Measurements from ENCODE around the gene BTN2A1.
"Not testable (repeated sequence)": the region's sequence is repeated elsewhere in the genome, so short reads cannot be mapped to it uniquely, and the experiment has no call there.

The BTN2A1 gene

DNA sequence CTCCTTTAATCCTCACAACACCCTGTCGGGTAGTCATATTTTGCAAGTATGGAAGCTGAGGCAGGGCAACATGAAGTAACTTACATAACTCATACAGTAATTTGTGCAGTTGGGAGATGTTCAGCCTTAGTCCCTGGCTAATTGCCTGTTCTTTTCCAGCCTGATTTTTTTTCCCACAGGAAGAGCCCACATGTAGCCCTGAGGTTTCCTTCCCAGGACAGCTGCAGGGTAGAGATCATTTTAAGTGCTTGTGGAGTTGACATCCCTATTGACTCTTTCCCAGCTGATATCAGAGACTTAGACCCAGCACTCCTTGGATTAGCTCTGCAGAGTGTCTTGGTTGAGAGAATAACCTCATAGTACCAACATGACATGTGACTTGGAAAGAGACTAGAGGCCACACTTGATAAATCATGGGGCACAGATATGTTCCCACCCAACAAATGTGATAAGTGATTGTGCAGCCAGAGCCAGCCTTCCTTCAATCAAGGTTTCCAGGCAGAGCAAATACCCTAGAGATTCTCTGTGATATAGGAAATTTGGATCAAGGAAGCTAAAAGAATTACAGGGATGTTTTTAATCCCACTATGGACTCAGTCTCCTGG, 5.0 kb upstream of the BTN2A1 start:
- TF ChIP-seq POLR2A (IDR thresholded peaks at IDR 0.05; ENCODE audit: extremely low read depth, insufficient read length): no peak
- TF ChIP-seq, protein P1, sequence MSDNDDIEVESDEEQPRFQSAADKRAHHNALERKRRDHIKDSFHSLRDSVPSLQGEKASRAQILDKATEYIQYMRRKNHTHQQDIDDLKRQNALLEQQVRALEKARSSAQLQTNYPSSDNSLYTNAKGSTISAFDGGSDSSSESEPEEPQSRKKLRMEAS (IDR thresholded peaks at IDR 0.05; ENCODE audit: low read depth, low read length): no peak
- no peak for TF ChIP-seq MYC (IDR thresholded peaks at IDR 0.05; ENCODE audit: low read depth, low read length)
- TF ChIP-seq, protein P2, sequence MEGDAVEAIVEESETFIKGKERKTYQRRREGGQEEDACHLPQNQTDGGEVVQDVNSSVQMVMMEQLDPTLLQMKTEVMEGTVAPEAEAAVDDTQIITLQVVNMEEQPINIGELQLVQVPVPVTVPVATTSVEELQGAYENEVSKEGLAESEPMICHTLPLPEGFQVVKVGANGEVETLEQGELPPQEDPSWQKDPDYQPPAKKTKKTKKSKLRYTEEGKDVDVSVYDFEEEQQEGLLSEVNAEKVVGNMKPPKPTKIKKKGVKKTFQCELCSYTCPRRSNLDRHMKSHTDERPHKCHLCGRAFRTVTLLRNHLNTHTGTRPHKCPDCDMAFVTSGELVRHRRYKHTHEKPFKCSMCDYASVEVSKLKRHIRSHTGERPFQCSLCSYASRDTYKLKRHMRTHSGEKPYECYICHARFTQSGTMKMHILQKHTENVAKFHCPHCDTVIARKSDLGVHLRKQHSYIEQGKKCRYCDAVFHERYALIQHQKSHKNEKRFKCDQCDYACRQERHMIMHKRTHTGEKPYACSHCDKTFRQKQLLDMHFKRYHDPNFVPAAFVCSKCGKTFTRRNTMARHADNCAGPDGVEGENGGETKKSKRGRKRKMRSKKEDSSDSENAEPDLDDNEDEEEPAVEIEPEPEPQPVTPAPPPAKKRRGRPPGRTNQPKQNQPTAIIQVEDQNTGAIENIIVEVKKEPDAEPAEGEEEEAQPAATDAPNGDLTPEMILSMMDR (IDR thresholded peaks at IDR 0.05; ENCODE audit: low read depth, low read length): no peak
- no peak for DNase-seq (ENCODE audit: low read depth)
- H3K4me3 ChIP-seq (ENCODE audit: low read depth, low read length): no peak overlapping the region

DNA sequence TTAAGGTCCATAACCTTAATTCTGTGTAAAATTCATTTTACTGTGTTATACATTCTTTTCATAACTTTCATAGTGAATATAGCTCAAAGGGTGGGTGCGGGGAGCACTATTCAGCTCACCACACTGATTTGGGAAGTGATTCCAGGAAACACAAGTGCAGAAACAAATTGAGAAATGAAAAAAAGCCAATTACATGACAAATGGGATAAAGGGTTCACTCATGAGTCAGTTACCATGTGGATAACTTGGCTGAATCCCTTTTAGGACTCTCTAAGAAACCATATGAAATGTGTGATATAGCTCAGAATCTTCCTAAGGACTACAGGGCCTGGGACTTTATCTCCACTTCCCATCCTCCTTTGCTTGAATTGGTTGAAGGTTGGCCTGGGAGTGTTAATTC, 3.1 kb upstream of the BTN2A1 start:
- DNase-seq (ENCODE audit: low read depth): no peak
- TF ChIP-seq, protein P1 (IDR thresholded peaks at IDR 0.05; ENCODE audit: low read depth, low read length): no peak
- TF ChIP-seq, protein P2 (IDR thresholded peaks at IDR 0.05; ENCODE audit: low read depth, low read length): no peak
- TF ChIP-seq MYC (IDR thresholded peaks at IDR 0.05; ENCODE audit: low read depth, low read length) (no peak), POLR2A (IDR thresholded peaks at IDR 0.05; ENCODE audit: extremely low read depth, insufficient read length) (no peak)
- H3K4me3 ChIP-seq (ENCODE audit: low read depth, low read length): no peak overlapping the region

DNA sequence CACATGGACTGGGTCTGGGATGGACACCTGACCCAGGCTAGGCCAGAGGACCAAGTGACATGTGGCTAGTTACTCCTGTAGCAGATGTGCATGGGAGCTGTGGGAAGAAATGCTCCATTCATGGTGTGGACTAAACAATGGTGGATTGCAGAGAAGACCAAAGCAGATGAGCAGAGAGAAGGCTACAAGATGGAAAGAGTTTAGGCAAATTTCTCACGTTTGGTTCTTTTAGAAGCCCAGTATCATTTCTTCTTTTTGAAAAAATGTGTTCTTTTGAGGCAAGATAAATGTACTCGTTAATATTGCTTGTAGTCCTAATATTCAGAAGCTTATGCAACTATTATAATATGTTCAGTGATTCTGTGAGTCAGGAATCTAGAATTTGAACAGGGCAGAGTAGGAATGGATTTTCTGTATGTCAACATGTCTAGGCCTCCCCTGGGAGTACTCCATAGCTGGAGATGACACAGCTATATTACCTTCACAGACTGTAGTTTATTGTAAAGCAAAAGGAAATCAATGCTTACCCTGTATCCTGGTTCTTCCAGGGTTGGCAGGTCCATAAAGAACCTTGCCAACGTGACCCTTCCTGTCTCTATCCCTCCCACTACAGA, 2.3 kb upstream of the BTN2A1 start:
- TF ChIP-seq MYC (IDR thresholded peaks at IDR 0.05; ENCODE audit: low read depth, low read length): no peak
- TF ChIP-seq, protein P2 (IDR thresholded peaks at IDR 0.05; ENCODE audit: low read depth, low read length): no peak
- TF ChIP-seq POLR2A (IDR thresholded peaks at IDR 0.05; ENCODE audit: extremely low read depth, insufficient read length): no peak
- TF ChIP-seq, protein P1 (IDR thresholded peaks at IDR 0.05; ENCODE audit: low read depth, low read length): no peak
- DNase-seq (ENCODE audit: low read depth): no peak
- H3K4me3 ChIP-seq (ENCODE audit: low read depth, low read length): no peak overlapping the region

GRCh38 chr6:26457264-26457805, 420 bp upstream of the BTN2A1 start:
- TF ChIP-seq, protein P1 (IDR thresholded peaks at IDR 0.05; ENCODE audit: low read depth, low read length): no peak
- TF ChIP-seq, protein P2 (IDR thresholded peaks at IDR 0.05; ENCODE audit: low read depth, low read length): no peak
- TF ChIP-seq POLR2A (IDR thresholded peaks at IDR 0.05; ENCODE audit: extremely low read depth, insufficient read length) (no peak), MYC (IDR thresholded peaks at IDR 0.05; ENCODE audit: low read depth, low read length) (no peak)
- peak overlapping the region; percentile 98 for H3K4me3 ChIP-seq (ENCODE audit: low read depth, low read length)

GRCh38 chr6:26459023-26459810, 1.5 kb downstream of the BTN2A1 start:
- peak overlapping the region; percentile 98 for H3K4me3 ChIP-seq (ENCODE audit: low read depth, low read length)
- TF ChIP-seq, protein P2 (IDR thresholded peaks at IDR 0.05; ENCODE audit: low read depth, low read length): no peak
- TF ChIP-seq MYC (IDR thresholded peaks at IDR 0.05; ENCODE audit: low read depth, low read length): no peak
- TF ChIP-seq POLR2A (IDR thresholded peaks at IDR 0.05; ENCODE audit: extremely low read depth, insufficient read length): no peak
- TF ChIP-seq, protein P1 (IDR thresholded peaks at IDR 0.05; ENCODE audit: low read depth, low read length): no peak
- DNase-seq (ENCODE audit: low read depth): peak; percentile 54

More at GRCh38 chr6:26457264-26457805, 420 bp upstream of the BTN2A1 start:
- no peak for DNase-seq (ENCODE audit: low read depth)

GRCh38 chr6:26461353-26461752, 3.6 kb downstream of the BTN2A1 start:
- not testable (repeated sequence) for DNase-seq (ENCODE audit: low read depth)
- peak overlapping the region; percentile 6 for H3K4me3 ChIP-seq (ENCODE audit: low read depth, low read length)
